ENCODE data around the gene CACNA2D2.
A peak's percentile ranks its signal among the peaks of the same experiment; 100 is the strongest.

Gene CACNA2D2

GRCh38 chr3:50358355-50358910 is 145.0 kb downstream of the CACNA2D2 start:
- TF ChIP-seq, protein P1, sequence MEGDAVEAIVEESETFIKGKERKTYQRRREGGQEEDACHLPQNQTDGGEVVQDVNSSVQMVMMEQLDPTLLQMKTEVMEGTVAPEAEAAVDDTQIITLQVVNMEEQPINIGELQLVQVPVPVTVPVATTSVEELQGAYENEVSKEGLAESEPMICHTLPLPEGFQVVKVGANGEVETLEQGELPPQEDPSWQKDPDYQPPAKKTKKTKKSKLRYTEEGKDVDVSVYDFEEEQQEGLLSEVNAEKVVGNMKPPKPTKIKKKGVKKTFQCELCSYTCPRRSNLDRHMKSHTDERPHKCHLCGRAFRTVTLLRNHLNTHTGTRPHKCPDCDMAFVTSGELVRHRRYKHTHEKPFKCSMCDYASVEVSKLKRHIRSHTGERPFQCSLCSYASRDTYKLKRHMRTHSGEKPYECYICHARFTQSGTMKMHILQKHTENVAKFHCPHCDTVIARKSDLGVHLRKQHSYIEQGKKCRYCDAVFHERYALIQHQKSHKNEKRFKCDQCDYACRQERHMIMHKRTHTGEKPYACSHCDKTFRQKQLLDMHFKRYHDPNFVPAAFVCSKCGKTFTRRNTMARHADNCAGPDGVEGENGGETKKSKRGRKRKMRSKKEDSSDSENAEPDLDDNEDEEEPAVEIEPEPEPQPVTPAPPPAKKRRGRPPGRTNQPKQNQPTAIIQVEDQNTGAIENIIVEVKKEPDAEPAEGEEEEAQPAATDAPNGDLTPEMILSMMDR (IDR thresholded peaks at IDR 0.05) = no peak
- Histone ChIP-seq H3K9me3 (ENCODE audit: control insufficient read depth, low read length) (no peaks in the 10 kb centered on the region), H3K9ac (peak overlapping the region; percentile 89), H3K79me2 (peaks cover 27% of the 10 kb centered on the region), H3K27me3 (ENCODE audit: control insufficient read depth, insufficient read depth, low read length) (no peaks in the 10 kb centered on the region), H3K27ac (peak overlapping the region; percentile 84), H3K36me3 (ENCODE audit: control insufficient read depth, insufficient read depth, low read length) (no peaks in the 10 kb centered on the region), H3K4me1 (peaks cover 34% of the 10 kb centered on the region), H3K4me3 (ENCODE audit: low read depth, low read length) (peak overlapping the region; percentile 85), H2AFZ (peak overlapping the region; percentile 72), H3K4me2 (ENCODE audit: low read length) (peak overlapping the region; percentile 95)

DNA sequence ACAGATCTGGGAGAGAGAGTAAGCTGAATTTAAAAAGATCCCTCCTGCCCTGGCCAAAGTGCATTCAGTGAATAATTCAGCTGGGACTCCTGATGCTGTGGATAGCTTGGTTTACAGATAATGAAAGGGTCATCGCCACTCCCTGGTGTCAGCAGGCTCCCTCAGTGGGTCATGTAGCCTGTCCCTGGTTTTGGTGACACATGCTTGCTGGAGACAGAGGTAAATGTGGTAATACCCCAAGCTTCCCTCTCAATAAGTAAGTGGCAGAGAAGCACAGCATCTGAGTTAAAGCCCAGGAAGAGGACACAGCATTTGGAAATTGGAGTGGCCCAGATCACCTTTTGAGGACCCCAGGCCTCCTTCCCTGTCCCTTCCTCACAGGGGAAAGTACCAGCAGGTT is 146.0 kb downstream of the CACNA2D2 start:
- Histone ChIP-seq H3K4me2 (ENCODE audit: low read length) (peak overlapping the region; percentile 95), H3K4me1 (peaks cover 34% of the 10 kb centered on the region), H3K27ac (no peak overlapping the region), H3K79me2 (peaks cover 27% of the 10 kb centered on the region), H3K9me3 (ENCODE audit: control insufficient read depth, low read length) (no peaks in the 10 kb centered on the region), H3K4me3 (ENCODE audit: low read depth, low read length) (peak overlapping the region; percentile 85), H2AFZ (no peak overlapping the region), H3K36me3 (ENCODE audit: control insufficient read depth, insufficient read depth, low read length) (no peaks in the 10 kb centered on the region), H3K27me3 (ENCODE audit: control insufficient read depth, insufficient read depth, low read length) (no peaks in the 10 kb centered on the region), H3K9ac (no peak overlapping the region)
- TF ChIP-seq, protein P1 (IDR thresholded peaks at IDR 0.05) = no peak

DNA sequence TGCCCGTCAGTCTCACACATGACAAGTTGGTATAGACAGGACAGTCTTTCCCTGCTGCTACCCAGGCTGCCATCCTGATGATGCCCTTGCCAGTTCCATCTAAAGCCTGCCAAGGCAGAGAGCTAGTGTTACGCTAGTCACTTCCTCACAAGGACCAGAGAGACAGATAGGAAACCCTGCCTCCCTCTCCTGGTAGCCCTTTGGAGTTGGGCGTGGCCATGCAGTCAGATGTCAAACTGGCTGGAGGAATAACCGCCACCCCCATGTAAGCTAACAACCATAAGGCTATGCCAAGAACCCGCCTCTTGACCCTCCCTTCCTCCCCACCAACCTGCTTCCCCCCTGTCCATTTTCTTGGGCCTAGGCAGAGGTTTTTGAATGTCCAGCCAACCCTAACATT is 146.9 kb downstream of the CACNA2D2 start:
- TF ChIP-seq, protein P1 (IDR thresholded peaks at IDR 0.05) = no peak
- peaks cover 38% of the 10 kb centered on the region for H3K4me1 ChIP-seq
- H3K79me2 ChIP-seq = peaks cover 32% of the 10 kb centered on the region
- H3K36me3 ChIP-seq (ENCODE audit: control insufficient read depth, insufficient read depth, low read length) = no peaks in the 10 kb centered on the region
- peak overlapping the region; percentile 85 for H3K4me3 ChIP-seq (ENCODE audit: low read depth, low read length)
- H3K9me3 ChIP-seq (ENCODE audit: control insufficient read depth, low read length) = no peaks in the 10 kb centered on the region
- no peak overlapping the region for H3K27ac ChIP-seq
- H3K27me3 ChIP-seq (ENCODE audit: control insufficient read depth, insufficient read depth, low read length) = no peaks in the 10 kb centered on the region
- peak overlapping the region; percentile 95 for H3K4me2 ChIP-seq (ENCODE audit: low read length)
- H2AFZ ChIP-seq = no peak overlapping the region
- no peak overlapping the region for H3K9ac ChIP-seq

- H3K36me3 ChIP-seq (ENCODE audit: control insufficient read depth, insufficient read depth, low read length) = no peaks in the 10 kb centered on the region
- H3K4me3 ChIP-seq (ENCODE audit: low read depth, low read length) = peak overlapping the region; percentile 85
- peak overlapping the region; percentile 95 for H3K4me2 ChIP-seq (ENCODE audit: low read length)
- no peak overlapping the region for H2AFZ ChIP-seq
- H3K79me2 ChIP-seq = peaks cover 37% of the 10 kb centered on the region
- no peaks in the 10 kb centered on the region for H3K27me3 ChIP-seq (ENCODE audit: control insufficient read depth, insufficient read depth, low read length)
- H3K9ac ChIP-seq = no peak overlapping the region
- peaks cover 42% of the 10 kb centered on the region for H3K4me1 ChIP-seq
- H3K27ac ChIP-seq = no peak overlapping the region
- H3K9me3 ChIP-seq (ENCODE audit: control insufficient read depth, low read length) = no peaks in the 10 kb centered on the region
- TF ChIP-seq, protein P1 (IDR thresholded peaks at IDR 0.05) = no peak
Observed at GRCh38 chr3:50355829-50356552, 147.4 kb downstream of the CACNA2D2 start.

Measured in parathyroid adenoma (tissue), 2 donors.